Left lobe of liver (tissue), 2 donors: ENCODE measurements around the gene MKS1. TPM values are rescaled to one million over a fixed set of nuclear protein-coding genes. Genes with fewer than 3 reads are reported as not detected.
A peak's percentile ranks its signal among the peaks of the same experiment; 100 is the strongest.

Source experiments
- ATAC-seq: fragments of 200-7000 bp; cut with Tn5 transposase; one replicate; pipeline ENCODE4 v1.9.1; 2020; ENCODE audit warnings: mild to moderate bottlenecking, moderate library complexity
- DNase-seq: peaks from one replicate; pipeline ENCODE4 v3.0.0-alpha.2; 2020; ENCODE audit warnings: low spot score
- total RNA-seq: library from RNA; stranded (reverse); gene quantifications from one replicate; pipeline ENCODE4 v1.2.1, GENCODE V29; 2021
- donor health status: DM: no; HTN: no; CAD: no; lungs with moderate emphysema.
- donor health status: DM: no; HTN: yes; CAD: no.

Gene MKS1
- total RNA-seq, 1 donor from 2014 or later: 9.8 TPM

DNA sequence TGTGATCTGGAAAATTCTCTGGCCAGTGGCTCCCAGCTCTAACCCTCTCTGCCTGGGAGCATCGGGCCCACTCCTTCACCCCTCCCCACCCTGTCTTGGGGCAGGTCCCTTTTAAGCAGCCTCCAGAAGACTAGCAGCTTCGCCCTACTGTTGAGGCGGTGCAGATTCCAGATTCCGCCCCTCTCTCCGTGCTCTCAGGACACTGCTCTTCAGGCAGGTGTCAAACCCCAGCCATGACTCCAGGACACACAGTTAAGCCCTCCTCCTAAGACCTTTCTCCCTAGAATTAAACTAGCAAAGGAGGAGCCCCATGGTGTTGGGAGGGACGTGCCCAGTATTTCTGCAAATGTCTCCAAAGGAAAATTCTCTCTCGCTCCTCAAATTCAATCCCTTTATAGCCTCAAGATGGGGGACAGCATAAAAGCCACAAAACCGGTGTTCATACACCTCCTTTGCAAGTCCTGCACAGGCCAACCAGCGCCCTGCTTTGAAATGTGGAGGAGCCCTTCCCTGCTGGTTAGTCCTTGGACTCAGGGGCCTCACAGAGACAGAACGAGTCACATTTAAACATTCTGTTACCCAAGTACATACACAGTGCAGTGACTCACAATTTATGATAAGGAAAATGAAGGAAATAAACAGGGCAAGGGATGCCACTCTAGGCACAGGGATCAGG, 26.5 kb upstream of the MKS1 start:
- DNase-seq (no peak), ATAC-seq (no peak)

DNA sequence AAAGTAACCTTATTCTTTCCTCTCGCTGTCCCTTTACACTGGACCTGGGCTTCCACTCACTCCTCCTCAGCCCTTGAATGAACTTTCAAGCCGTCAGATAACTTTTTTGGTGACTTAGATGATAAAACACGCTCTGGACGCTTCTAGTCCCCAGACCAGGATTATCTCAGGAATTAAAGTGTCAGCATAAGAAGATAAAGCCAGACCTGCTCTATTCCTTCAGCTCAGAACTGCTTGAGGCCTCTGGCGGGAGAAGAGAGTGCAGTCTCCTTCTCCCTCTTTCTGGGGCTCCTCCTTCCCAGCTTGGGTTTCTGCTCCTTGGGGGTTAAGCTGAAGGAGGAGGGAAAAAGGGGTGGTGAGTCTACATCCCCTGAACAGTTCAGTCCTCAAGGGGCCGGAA, 25.9 kb upstream of the MKS1 start:
- ATAC-seq: no peak
- no peak for DNase-seq

DNA sequence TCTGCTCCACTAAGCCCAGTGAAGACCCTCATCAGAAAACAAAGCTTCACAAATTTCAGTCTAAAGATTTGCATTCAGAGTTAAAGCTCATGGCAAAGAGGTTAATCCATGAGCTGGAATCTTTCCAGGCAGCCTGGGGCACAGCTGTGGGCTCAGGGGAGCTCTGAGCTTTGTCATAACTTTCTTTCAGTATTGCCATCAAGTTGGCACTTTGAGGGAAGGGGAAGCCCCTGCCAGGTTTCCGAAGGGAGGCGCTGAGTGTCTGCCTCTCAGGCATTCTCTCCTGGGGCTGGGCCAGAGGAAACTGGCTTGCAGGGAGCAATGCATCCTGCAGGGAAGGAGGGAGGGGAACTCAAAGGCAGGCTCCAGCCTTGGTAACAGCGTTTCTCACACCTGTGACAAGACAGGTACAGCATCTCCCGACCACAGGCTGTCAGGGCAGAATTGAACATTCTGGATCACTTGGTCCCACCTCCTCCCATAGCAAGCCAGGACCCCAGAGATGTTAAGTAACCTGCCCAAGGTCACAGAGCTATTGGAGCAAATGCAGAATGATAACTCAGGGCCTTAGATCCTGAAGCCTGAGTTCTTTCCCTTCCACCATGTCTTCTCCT, 23.2 kb upstream of the MKS1 start:
- no peak for ATAC-seq
- DNase-seq: no peak

DNA sequence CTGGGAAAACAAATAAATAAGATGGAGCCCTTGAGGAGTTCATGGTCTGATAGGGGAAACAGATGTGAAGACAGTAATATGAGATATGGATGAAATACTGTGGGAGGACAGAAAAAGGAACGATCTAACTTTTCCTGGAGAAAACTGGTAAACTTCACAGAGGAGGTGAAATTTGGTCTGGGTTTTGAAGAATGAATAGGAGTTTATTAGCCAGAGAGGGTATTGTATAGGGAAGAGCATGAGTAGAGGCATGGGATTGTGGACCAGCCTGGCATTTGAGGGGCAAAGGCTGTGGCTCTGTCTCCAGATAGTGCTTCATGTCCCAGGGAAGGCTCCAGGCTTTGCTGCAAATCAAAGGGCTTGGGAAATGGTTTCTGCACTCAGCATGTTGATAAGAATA, 20.9 kb upstream of the MKS1 start:
- ATAC-seq (no peak), DNase-seq (no peak)

DNA sequence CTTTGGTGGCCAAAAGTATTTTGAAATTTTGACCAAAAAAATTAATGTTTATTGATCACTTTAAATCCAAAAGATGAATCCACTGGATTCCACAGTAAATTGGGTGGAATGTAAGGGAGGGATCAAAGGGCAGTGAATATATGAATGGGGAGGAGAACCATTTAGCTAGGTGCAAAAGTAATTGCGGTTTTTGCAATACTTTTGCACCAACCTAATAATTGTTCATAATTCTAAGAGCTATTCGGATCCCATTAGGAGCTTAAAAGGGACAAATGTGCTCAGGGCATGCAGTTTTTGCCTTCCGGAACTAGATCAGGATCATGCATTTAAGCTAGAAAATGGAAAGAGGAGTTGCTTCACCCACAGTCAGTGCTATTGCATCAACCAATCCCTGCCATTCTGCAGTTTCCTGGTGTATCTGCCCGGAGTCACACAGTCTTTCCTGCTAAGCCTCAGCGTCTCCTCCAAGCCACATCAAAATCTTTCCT, 19.1 kb upstream of the MKS1 start, which contains the start of gene LPO:
TSS of gene LPO (plus strand) at position 438 of the 488 bp plus-strand sequence. CDS start 4,396 bp downstream, outside the sequence.
- ATAC-seq: no peak
- DNase-seq: no peak

DNA sequence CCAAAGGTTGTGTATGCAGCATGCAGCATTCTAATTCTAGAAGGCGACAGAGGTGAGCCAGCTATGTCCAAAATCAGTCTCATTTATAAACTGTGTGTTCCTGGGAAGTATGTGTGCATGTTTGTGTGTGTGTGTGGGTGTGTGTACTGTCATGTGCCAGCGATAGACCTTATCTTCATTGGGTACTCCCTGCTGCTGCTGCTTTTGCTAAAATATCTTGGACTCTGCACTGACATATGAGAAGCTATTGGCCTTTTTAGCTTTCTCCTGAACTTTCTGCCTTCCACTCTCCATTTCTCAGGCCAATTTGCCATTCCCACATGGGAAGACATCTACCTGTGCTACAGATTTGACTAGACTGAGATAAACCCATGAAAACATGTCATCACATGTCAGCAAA, 17.3 kb upstream of the MKS1 start:
- no peak for DNase-seq
- ATAC-seq: no peak

DNA sequence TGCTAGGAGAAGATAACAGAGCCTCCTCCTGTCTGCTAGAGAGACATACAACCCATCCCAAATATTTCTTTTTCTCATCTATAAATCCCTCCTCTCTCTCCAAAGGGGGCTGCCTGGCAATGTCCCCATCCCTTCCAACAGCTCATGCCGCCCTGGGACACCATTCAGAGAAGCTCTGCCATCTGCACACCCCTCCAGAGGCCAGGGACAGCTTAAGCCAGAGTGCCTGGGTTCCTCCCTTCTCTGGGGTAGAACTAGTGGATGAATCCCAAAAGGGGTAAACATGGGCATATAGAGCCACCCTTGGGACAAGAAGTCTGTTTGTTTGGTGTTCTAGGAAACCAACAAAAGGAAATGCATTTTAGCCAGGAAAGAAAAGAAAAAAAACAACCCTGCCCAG, 16.8 kb upstream of the MKS1 start:
- ATAC-seq (no peak), DNase-seq (no peak)

DNA sequence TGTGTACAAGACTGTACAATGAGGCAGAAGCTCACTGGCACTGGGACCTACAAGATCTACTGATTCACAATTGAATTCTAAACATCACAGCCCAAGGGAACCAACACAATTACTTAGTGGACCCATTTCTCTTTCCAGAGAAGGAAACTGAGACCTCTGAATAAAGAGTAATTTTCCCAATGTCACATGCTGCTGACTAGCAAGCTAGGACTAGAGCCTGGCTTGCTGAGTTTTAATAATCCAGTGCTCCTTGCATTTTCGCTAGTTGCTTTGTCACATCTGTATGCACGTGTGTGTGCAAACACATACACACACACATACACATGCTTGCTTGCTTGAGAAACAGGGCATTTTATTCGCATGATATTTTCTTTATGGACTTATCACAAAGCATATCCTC, 15.5 kb upstream of the MKS1 start:
- ATAC-seq (no peak), DNase-seq (no peak)

DNA sequence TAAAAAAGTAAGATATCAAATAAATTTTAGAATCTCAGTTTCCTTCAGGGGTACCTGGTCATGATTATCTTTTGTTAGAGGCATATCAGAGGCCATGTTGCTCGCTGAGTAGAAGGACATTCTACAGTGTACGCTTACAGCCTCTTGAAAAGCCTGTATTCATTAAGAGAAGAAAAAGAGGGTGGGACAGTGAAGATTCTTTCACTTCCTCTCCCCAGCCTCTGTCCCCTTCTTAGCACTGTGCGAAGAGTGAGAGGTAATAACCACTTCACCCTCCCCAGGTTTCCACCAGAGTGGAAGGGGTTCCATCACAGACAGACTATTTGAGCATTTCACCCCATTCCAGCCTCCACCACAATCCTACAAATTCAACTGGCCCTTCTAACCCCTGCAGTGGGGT, 14.5 kb upstream of the MKS1 start:
- ATAC-seq (peak; percentile 13), DNase-seq (no peak)

DNA sequence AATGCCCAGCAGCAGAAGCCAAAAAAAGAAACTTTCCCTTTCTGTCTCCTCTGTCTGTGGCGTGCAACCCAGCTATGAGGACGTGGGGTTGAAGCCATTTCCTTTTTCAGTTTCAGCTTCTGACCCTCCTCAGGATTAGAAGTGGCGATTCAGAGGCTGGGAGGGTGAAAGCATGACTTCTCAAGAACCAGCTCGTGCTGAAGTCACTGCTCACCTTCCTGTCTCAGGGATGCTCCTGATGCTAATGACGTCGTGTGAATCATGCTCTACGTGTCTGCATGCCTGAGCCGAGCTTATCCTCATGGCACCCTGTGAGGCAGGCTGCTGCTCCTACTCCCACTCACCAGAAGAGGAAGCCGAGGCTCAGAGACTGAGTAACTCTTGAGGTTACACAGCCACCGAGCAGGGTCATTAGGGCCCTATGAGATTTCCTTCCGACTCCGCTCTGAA, 13.7 kb upstream of the MKS1 start:
- ATAC-seq (peak; percentile 35), DNase-seq (no peak)

DNA sequence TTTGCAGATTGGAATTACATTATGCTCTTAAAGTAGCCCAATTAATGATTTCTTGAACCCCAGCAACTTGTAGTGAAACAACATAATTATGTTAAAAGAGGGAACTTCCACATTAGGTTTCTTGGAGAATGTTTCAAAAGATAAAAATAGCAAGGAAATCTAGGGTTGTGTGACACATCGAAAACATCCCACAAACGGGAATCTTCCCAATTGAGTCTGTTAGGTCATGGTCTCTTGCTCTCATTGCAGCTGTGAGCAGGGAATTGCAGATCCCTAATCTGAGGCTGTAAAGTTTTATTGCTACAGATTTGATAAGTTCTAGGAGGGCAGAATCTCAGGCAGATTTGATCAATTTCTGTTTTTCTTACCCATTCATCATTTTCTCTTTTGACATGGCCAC, 12.6 kb upstream of the MKS1 start:
- no peak for DNase-seq
- no peak for ATAC-seq

DNA sequence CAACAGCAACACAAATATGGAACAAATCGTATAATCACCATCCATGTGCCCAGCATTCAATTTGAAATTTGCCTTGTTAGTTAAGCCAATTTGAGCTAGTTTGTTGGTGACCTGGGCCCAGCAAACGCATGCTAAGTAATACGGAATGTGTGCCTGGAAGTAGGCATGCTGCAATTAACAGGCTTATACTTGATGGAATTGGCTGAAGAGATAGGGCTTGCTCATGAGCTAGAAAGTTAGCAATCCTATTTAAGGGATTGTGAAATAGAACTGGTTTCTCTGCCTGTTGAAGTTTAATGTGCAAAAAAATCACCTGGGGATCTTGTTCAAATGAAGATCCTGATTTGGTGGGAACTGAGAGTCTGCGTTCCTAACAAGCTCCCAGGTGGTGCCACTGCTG, 10.8 kb upstream of the MKS1 start:
- ATAC-seq (no peak), DNase-seq (no peak)

DNA sequence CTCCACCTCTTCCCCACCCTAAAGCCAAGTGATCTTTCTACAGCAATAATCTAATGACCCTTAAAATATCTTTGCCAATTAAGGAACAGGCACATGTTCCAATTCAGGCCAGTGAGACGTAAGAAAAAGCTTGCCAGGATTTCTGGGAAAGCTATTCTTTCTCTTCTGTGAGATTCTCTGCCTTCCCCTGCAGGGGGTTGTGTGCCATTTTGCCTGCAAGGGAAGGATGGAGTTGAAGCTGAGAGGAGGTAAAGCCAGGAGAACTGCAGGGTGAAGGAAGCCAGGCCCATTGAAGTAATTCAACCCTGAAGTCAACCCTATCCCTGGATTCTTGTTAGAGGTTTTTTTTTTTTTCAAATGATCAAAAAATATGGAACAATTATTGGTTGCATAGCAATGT, 10.3 kb upstream of the MKS1 start:
- ATAC-seq: no peak
- DNase-seq: no peak

DNA sequence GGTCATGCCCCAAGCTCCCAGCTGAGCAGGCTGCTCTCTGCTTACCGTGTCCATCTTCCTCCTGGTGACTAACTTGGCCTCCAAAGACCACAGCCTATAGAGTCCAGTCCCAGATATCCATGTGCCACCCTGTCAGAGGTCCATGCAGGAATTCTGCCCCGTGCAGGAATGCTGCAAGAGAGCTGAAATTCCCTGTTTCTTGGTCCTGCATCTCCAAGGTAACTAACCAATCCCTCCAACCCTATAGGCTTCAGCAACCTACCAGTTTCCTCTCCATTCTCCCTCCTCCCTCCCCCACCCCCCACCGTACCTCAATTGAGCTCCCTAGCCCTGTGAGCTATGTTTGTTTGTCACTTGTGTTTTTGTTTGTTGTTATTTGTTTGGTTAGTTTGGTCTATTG, 9.6 kb upstream of the MKS1 start:
- DNase-seq: no peak
- no peak for ATAC-seq

DNA sequence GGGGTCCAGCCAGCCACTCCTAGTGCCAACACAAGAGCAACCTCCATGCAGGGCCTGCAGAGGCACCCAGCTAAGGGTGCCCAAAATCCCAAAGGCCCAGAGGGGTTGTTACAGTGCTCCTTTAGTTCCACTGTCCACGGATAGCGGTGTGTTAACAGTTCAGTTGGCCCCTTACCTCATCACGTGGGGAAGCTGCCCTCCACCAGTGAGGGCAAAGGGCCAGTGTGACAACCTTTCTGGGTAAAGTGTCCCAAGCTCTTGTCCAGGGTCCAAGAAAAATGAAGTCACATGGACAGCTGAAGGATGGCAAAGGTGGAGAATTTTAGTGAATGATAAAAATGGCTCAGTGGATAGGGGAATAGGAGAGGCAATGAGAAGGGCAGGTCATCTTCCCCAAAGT, 8.7 kb upstream of the MKS1 start:
- peak; percentile 81 for ATAC-seq
- peak; percentile 66 for DNase-seq

DNA sequence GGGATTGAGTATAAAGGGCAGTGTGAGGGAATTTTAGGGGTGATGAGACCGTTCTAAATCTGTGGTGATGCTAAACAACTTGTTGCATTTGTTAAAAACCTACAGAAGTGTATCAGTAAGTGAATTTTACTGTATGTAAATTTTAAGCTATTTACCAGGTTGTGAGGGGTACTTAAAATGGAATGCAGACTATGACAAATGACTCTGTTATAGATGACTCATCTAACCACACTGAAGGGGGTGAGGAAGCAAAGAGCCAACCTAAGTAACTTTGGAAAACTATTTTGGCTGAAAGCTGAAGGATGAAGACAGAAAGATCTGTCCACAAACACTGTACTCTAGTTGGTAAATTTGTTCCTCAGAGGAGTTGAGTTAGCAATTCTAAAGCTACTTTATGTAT, 5.3 kb upstream of the MKS1 start:
- ATAC-seq: no peak
- DNase-seq: no peak

DNA sequence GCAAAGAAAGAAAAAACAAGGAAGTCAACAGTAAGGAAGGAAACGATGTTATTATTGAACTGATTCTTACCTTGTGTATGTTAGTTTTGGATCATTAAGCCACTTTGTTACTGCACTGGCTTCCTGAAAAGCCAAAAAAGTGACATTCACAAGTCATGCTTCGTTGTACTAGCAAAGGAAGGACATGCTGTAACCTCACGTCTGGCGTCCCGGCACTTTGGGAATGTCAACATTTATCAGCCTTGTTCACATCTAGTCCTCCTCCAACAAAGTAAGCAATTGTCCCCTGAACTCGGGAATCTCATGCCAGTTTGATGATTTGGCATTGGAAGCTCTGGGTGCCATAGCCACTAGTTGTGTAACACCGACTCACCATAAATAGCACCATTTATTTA, 731 bp upstream of the MKS1 start:
- DNase-seq (no peak), ATAC-seq (peak; percentile 9)

DNA sequence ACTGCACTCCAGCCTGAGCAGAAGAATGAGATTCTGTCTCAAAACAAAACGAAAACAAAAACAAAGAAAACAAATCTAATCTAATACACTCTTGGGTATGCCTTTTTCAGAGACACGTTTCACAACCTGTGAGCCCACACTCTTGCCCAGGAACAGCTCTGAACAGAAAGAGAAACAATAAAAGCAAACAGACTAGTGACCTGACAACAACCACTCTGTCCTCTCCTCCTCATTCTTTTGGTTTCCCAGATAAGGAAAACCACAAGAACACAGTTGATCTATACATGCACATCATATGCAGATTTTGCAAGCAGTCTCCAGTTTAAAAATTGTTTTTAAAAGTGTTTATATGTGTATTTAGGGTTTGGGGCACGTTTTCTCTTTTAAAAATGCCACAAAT, 1.3 kb downstream of the MKS1 start:
- no peak for ATAC-seq
- DNase-seq: no peak

DNA sequence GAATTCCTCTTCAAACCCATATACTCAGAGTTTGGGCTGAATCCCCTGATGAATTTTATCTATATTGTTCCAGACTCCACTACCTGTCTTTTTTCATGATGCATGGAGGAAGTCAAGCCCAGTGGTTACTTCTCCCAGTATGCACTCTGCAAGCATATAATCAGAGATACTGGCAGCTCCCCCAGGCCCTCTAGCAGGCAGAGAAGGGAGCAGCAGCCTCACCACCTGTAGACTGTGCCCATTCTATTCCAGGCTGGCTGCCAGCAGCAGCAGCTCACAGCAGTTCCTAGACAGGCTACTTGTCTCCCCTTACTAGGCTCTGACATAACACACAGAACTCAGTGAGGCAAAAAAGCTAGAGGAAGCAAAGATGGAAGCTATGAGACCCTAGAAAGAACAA, 3.4 kb downstream of the MKS1 start:
- ATAC-seq (no peak), DNase-seq (no peak)

DNA sequence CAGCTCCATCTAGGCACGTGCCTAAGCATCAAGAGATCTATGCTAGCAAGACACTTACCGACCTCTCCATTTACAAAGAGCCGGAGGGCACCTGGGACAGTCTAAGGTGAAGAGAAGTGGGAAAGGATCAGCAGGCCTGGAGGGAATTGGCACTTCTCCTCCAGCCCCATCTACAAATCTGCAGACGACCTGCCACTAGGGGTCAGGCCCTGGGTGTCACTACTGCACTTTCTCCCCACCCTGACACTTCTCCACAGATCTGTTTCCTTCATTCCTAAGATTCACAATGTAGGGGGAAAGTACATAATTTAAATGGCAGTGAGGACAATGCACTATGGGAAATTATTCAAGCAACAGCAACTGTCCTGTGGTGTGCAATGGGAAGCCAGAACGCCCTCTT, 8.1 kb downstream of the MKS1 start:
- DNase-seq: no peak
- ATAC-seq: no peak

DNA sequence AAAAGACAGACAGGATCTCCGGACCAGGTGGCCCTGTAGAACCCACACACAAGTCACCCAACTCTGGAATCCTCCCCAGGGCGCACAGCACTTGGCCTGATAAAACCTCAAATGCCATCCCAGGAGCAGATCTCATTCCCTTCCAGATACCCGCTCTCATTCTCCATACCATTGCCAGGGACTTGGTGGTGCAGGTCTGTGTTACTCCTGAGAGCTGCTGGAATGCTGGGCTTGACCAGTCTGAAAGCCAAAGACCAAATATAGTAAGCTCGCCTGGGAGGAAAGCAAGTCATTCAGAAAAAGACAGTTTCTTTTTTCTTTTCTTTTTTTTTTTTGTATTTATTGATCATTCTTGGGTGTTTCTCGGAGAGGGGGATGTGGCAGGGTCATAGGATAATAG, 10.7 kb downstream of the MKS1 start:
- DNase-seq: no peak

DNA sequence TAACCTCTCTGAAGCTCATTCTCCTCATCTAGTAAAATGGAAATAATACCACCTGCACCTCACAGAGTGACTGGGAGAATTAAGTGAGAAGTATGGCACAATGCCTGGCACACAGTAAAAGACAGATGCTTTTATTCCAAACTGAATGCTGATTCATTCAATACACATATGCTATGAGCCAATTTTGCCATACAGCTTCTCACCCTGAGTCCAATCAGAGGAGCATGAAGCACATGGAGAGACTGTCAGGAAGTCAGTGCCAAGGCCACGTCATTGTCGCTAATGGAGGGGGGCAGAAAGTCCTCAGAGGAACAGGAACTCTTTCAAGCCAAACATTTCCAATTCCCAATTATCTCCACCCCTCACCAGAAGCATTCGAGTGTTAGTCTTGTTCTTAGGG, 11.6 kb downstream of the MKS1 start:
- no peak for ATAC-seq
- DNase-seq: no peak

More for the DNA sequence above, 10.7 kb downstream of the MKS1 start:
- ATAC-seq: no peak

DNA sequence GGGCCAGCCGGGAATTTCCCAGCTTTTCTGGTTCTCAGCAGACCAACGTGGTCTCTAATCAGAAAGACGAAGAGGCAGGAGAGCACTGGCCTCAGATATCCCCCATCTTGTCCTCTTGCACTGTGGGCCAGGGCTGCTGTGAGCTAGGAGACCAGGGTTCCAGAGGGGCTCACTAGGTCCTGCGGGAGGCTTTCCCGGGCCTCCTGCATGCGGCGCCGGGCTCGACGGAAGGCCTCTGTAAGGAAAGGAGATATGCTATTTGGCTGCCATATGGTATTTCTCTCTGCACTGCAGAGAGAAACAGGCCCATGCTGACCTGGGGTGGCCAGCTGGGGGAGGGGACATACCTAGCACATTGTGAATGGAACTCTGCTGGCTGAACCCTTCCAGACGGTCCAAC, 13.1 kb downstream of the MKS1 start:
- ATAC-seq: no peak
- DNase-seq: no peak
